Measurements from ENCODE around the gene CALML4.

DNA sequence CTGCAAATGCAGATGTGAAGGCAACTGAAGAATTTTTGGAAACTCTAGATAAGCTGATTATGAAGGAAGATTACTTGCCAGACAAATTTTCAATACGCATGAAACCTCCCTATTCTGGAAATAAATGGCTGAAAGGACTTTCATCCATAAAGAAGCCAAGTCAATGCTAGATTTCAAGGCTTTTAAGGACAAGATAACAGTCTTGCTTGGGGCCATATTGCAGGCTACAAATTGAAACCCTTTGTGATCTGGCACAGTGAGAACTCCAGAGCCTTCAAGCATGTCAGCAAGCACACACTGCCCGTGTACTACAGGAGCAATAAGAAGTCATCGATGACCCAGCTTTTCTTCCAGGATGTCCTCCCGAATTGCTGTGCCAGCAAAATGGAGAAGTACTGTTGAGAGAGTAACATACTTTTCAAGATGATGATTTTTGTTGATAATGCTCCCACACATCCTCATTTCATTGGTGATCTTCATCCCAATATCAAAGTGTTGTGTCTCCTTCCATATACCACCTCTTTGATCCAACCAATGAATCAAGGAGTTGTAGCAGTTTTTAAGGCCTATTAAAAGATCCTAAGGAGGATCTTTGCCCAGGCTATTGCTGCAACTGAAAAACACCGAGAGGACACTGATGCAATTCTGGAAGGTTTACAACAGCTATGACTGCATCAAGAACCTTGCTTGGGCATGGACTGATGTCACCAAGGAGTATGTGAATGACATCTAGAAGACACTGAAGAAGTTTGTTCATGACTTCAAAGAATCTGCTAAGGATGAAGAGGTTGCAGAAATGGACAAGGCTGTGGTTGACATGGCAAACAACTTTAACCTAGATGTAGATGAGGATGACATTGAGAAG, 20.3 kb downstream of the CALML4 start:
- TF ChIP-seq, protein P1, sequence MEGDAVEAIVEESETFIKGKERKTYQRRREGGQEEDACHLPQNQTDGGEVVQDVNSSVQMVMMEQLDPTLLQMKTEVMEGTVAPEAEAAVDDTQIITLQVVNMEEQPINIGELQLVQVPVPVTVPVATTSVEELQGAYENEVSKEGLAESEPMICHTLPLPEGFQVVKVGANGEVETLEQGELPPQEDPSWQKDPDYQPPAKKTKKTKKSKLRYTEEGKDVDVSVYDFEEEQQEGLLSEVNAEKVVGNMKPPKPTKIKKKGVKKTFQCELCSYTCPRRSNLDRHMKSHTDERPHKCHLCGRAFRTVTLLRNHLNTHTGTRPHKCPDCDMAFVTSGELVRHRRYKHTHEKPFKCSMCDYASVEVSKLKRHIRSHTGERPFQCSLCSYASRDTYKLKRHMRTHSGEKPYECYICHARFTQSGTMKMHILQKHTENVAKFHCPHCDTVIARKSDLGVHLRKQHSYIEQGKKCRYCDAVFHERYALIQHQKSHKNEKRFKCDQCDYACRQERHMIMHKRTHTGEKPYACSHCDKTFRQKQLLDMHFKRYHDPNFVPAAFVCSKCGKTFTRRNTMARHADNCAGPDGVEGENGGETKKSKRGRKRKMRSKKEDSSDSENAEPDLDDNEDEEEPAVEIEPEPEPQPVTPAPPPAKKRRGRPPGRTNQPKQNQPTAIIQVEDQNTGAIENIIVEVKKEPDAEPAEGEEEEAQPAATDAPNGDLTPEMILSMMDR (conservative IDR thresholded peaks at IDR 0.05; ENCODE audit: low read length): no peak
- TF ChIP-seq EZH2phosphoT487 (IDR thresholded peaks at IDR 0.05; ENCODE audit: borderline replicate concordance, low read depth, low read length): no peak

Data from OCI-LY7 (cell line).